SU-DHL-6 (cell line): Measurements from ENCODE around the gene PLSCR5.

Experiments used
- H2AFZ ChIP-seq: fragments of 200-600 bp; sonication (generic); 2 replicates; pipeline ENCODE4 v1.6.1; 2014; ENCODE audit warnings: low read depth, mild to moderate bottlenecking, moderate library complexity, mixed read lengths, antibody characterized with exemption, low read length; ENCODE audit not compliant: severe bottlenecking
- H3F3A ChIP-seq: fragments of 200-600 bp; shearing (Covaris generic); 2 replicates; pipeline ENCODE4 v1.6.0; 2016; ENCODE audit warnings: antibody characterized with exemption, mild to moderate bottlenecking; ENCODE audit not compliant: insufficient read depth
- H3K27ac ChIP-seq: fragments of 200-600 bp; sonication (generic); 2 replicates; pipeline ENCODE4 v1.5.1; 2016; ENCODE audit warnings: low read depth, mild to moderate bottlenecking, low read length, moderate library complexity, mixed read lengths
- H3K27me3 ChIP-seq: fragments of 200-600 bp; sonication (generic), shearing (Covaris generic); 2 replicates; pipeline ENCODE4 v1.6.0; 2014; ENCODE audit warnings: mild to moderate bottlenecking, low read length
- H3K36me3 ChIP-seq: fragments of 200-600 bp; sonication (generic); 2 replicates; pipeline ENCODE4 v1.6.1; 2014; ENCODE audit warnings: mild to moderate bottlenecking, low read length, mixed read lengths
- H3K4me2 ChIP-seq: fragments of 300-600, 200-600 bp; shearing (Covaris generic), sonication (generic); 2 replicates; pipeline ENCODE4 v1.6.0; 2014; ENCODE audit warnings: low read length, low read depth, mild to moderate bottlenecking; ENCODE audit not compliant: poor library complexity, severe bottlenecking
- H3K4me3 ChIP-seq: fragments of 200-600 bp; sonication (generic); 2 replicates; pipeline ENCODE4 v1.5.1; 2014; ENCODE audit warnings: antibody characterized with exemption, low read length, mild to moderate bottlenecking, mixed read lengths; ENCODE audit not compliant: insufficient read depth, poor library complexity, severe bottlenecking
- H3K79me2 ChIP-seq: fragments of 200-600 bp; sonication (generic); 2 replicates; pipeline ENCODE4 v1.6.1; 2014; ENCODE audit warnings: mild to moderate bottlenecking, low read length, moderate library complexity; ENCODE audit not compliant: insufficient read depth
- H3K9ac ChIP-seq: fragments of 200-600 bp; sonication (generic); 2 replicates; pipeline ENCODE4 v1.7.0; 2014; ENCODE audit warnings: mild to moderate bottlenecking, low read length
- H3K9me2 ChIP-seq: fragments of 200-600 bp; sonication (generic); replicated peaks from 2 replicates; pipeline ENCODE4 v1.6.1; 2014; ENCODE audit warnings: low read length; ENCODE audit not compliant: insufficient read depth
- H3K9me3 ChIP-seq: fragments of 200-600 bp; sonication (generic); 2 replicates; pipeline ENCODE4 v1.6.1; 2014; ENCODE audit warnings: low read length, mixed read lengths; ENCODE audit not compliant: insufficient read depth
- H4K20me1 ChIP-seq: fragments of 200-600 bp; sonication (generic); 2 replicates; pipeline ENCODE4 v1.6.1; 2014; ENCODE audit warnings: low read depth, mild to moderate bottlenecking, antibody characterized with exemption, low read length, moderate library complexity, mixed read lengths
- EZH2phosphoT487 ChIP-seq: fragments of 200-600 bp; sonication (generic), shearing (Covaris generic); conservative IDR thresholded peaks from 2 replicates; pipeline ENCODE4 v1.6.1; 2018; ENCODE audit warnings: mild to moderate bottlenecking, antibody characterized with exemption, low read length, moderate library complexity, mixed read lengths
- TF ChIP-seq, protein P1 (sequence below): fragments of 200-600 bp; sonication (generic); IDR thresholded peaks from one replicate; pipeline ENCODE4 v1.5.1; 2017; ENCODE audit warnings: antibody characterized with exemption, mild to moderate bottlenecking, low read length, moderate library complexity; ENCODE audit not compliant: insufficient read depth, poor library complexity, severe bottlenecking

PLSCR5 gene

DNA sequence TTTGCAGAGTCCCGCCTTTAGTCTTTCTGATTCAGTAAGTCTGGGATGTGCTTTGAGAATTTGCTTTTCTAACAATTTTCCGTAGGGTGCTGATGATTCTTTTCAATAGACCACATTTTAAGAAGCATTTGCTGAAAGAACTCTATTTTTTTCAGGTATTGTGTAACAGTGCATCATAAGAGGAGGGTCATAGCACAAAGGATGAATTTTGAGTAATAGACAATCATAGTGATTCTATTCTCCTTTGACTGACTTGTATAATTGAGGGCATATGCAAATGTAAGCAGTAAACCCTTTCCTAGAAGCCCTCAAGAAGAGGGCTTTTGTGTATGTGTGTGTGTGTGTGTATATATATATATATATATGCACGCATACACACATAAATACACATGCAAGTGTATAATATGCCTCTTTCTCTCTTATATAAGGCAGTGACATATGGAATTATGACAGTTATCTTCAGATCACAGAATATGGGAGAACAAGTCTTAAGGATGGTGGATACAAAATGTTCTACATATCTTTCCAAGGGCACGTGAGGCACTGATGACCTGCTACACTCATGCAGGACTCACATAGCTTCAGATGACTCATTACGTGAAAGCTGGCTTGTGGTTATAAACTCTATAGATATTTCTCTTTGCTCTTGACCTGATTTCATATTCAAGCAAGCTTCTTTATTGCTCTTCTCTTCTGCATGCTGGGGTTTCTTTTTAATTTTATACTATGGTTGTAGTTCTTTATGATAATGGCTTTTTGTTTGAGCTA lies 54.2 kb downstream of the PLSCR5 start:
- H2AFZ ChIP-seq = no peak overlapping the region
- no peaks in the 10 kb centered on the region for H3K36me3 ChIP-seq
- no peak overlapping the region for H3K4me3 ChIP-seq
- no peak overlapping the region for H3K27ac ChIP-seq
- no peaks in the 10 kb centered on the region for H3K27me3 ChIP-seq
- no peaks in the 10 kb centered on the region for H3F3A ChIP-seq
- H3K79me2 ChIP-seq = no peaks in the 10 kb centered on the region
- no peaks in the 10 kb centered on the region for H4K20me1 ChIP-seq
- TF ChIP-seq, protein P1, sequence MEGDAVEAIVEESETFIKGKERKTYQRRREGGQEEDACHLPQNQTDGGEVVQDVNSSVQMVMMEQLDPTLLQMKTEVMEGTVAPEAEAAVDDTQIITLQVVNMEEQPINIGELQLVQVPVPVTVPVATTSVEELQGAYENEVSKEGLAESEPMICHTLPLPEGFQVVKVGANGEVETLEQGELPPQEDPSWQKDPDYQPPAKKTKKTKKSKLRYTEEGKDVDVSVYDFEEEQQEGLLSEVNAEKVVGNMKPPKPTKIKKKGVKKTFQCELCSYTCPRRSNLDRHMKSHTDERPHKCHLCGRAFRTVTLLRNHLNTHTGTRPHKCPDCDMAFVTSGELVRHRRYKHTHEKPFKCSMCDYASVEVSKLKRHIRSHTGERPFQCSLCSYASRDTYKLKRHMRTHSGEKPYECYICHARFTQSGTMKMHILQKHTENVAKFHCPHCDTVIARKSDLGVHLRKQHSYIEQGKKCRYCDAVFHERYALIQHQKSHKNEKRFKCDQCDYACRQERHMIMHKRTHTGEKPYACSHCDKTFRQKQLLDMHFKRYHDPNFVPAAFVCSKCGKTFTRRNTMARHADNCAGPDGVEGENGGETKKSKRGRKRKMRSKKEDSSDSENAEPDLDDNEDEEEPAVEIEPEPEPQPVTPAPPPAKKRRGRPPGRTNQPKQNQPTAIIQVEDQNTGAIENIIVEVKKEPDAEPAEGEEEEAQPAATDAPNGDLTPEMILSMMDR = no peak
- no peak for TF ChIP-seq EZH2phosphoT487
- no peak overlapping the region for H3K4me2 ChIP-seq
- H3K9me2 ChIP-seq = no peaks in the 10 kb centered on the region; the same call in 1 of the 2 replicates
- no peaks in the 10 kb centered on the region for H3K9me3 ChIP-seq
- H3K9ac ChIP-seq = no peak overlapping the region

DNA sequence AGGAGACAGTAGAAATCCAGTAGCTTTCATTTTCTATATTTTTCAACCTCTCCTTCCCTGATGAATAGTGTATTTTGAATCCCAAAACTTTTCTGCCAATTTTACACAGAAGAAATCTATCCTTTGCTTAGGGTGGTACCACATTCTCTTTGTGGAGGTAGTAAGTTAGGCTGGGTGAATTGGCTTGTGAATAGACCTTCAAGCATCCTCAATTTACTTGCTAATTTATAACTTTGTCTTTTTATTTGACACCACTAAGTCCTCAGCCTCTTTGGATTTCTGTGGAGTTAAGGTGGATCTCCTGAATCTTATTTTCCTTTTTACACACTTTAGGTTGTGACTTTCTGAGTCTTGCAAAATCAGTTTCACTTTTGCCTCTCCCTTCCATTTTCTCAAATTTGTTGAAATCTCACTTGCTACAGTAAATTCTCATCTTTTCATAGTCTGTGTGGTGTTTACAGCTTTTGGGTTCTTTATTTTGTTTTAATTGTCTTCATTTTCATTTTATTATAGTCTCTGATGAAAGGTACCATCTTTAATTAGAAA lies 55.0 kb downstream of the PLSCR5 start:
- H3F3A ChIP-seq = no peaks in the 10 kb centered on the region
- no peaks in the 10 kb centered on the region for H3K27me3 ChIP-seq
- H3K36me3 ChIP-seq = no peaks in the 10 kb centered on the region
- H3K4me3 ChIP-seq = no peak overlapping the region
- H3K9me2 ChIP-seq = no peaks in the 10 kb centered on the region
- H3K79me2 ChIP-seq = no peaks in the 10 kb centered on the region
- no peak overlapping the region for H3K27ac ChIP-seq
- H3K9me3 ChIP-seq = no peaks in the 10 kb centered on the region
- no peak overlapping the region for H3K4me2 ChIP-seq
- H3K9ac ChIP-seq = no peak overlapping the region
- H2AFZ ChIP-seq = no peak overlapping the region
- TF ChIP-seq, protein P1 = no peak
- no peak for TF ChIP-seq EZH2phosphoT487
- no peaks in the 10 kb centered on the region for H4K20me1 ChIP-seq

DNA sequence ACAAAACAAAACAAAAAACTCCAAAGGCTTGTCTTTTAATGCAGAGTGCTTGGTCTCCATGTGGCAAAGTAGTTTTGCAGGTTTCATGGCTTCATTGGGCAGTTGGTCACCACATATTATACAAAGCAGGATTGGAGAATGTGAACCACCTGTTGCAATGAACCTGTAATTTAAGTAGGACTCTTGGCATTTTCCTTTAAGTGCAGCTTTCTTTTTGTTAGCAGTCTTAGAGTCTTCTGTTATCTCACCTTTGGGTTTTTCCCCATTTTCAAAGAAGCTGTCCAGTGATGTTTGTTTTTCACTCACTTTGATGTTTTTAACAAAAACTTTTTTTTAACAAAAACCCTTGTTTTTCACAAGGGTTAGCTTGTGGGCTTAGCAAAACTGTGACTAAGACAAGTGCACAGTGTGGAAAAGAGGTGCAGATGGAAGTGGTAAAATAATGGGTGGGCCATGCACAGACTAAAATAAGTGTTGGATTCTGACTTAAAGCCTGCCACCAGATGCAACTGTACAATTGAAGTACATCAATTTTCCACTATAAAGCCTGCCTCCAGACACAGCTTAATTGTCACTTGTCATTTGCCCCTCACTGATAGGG lies 57.8 kb downstream of the PLSCR5 start:
- H3K27me3 ChIP-seq = no peaks in the 10 kb centered on the region
- H3K36me3 ChIP-seq = no peaks in the 10 kb centered on the region
- no peaks in the 10 kb centered on the region for H3K9me2 ChIP-seq
- no peaks in the 10 kb centered on the region for H3F3A ChIP-seq
- no peak overlapping the region for H3K4me3 ChIP-seq
- no peak overlapping the region for H3K9ac ChIP-seq
- H3K79me2 ChIP-seq = no peaks in the 10 kb centered on the region
- H3K27ac ChIP-seq = no peak overlapping the region
- TF ChIP-seq EZH2phosphoT487 = no peak
- TF ChIP-seq, protein P1 = no peak
- H2AFZ ChIP-seq = no peak overlapping the region
- no peak overlapping the region for H3K4me2 ChIP-seq
- no peaks in the 10 kb centered on the region for H4K20me1 ChIP-seq
- no peaks in the 10 kb centered on the region for H3K9me3 ChIP-seq
